ENCODE measurements around the gene VN1R5. TPM values are rescaled to one million over a fixed set of nuclear protein-coding genes. Genes with fewer than 3 reads are reported as not detected.
"Not testable (repeated sequence)": the region's sequence is repeated elsewhere in the genome, so short reads cannot be mapped to it uniquely, and the experiment has no call there.

VN1R5 gene
- total RNA-seq, 1 donor from 2014 or later = not detected

GRCh38 chr1:247288341-247288740, 32.5 kb downstream of the VN1R5 start:
- TF ChIP-seq CTCF (IDR thresholded peaks at IDR 0.05) = no peak
- Histone ChIP-seq H3K9me3 (no peaks in the 10 kb centered on the region), H3K27ac (no peak overlapping the region), H3K4me3 (no peak overlapping the region), H3K36me3 (no peaks in the 10 kb centered on the region), H3K4me1 (no peaks in the 10 kb centered on the region), H3K27me3 (no peaks in the 10 kb centered on the region)
- intact Hi-C loops (cut with DNase I) = no loop called here
- DNase-seq (no peak), ATAC-seq (no peak)

DNA sequence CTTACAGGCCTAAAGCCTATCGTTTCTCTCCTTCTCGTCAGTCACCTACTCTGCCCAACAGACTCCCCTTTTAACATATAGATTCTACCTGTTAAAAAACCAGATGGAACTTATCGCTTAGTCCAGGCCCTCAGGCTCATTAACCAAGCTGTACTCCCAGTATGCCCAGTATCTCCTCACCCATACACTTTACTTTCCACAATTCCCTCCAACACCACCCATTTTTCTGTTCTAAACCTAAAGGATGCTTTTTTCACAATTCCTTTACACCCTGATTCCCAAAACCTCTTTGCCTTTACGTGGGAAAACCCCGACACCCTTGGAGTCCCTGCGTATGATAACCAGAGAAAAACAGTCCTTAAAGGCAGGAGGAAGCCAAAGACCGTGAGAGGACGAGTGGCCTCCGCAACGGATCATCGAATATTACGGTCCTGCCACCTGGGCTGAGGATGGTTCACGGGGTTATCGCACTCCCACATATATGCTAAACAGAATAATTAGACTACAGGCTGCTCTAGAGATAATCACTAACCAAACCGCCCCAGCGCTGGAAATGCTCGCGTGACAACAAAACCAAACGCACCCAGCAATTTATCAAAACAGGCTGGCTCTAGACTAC, 33.5 kb downstream of the VN1R5 start:
- intact Hi-C loops (cut with DNase I); H3K4me1 ChIP-seq; DNase-seq; H3K9me3 ChIP-seq; H3K36me3 ChIP-seq; H3K27ac ChIP-seq; H3K27me3 ChIP-seq; ATAC-seq; H3K4me3 ChIP-seq: not testable (repeated sequence)

- DNase-seq = no peak
- intact Hi-C loops (cut with DNase I) = no loop called here
- no peak overlapping the region for H3K4me3 ChIP-seq
Observed at GRCh38 chr1:247290576-247290975, 34.7 kb downstream of the VN1R5 start.

GRCh38 chr1:247291161-247291560, 35.3 kb downstream of the VN1R5 start:
- no peak overlapping the region for H3K4me3 ChIP-seq
- intact Hi-C loops (cut with DNase I) = no loop called here
- no peaks in the 10 kb centered on the region for H3K27me3 ChIP-seq
- no peak for TF ChIP-seq CTCF (IDR thresholded peaks at IDR 0.05)
- H3K9me3 ChIP-seq = no peaks in the 10 kb centered on the region
- H3K36me3 ChIP-seq = no peaks in the 10 kb centered on the region
- DNase-seq (no peak), ATAC-seq (no peak)
- no peak overlapping the region for H3K27ac ChIP-seq
- H3K4me1 ChIP-seq = no peaks in the 10 kb centered on the region

More at GRCh38 chr1:247290576-247290975, 34.7 kb downstream of the VN1R5 start:
- Histone ChIP-seq H3K4me1 (no peaks in the 10 kb centered on the region), H3K9me3 (no peaks in the 10 kb centered on the region), H3K27ac (no peak overlapping the region), H3K27me3 (no peaks in the 10 kb centered on the region), H3K36me3 (no peaks in the 10 kb centered on the region)
- no peak for TF ChIP-seq CTCF (IDR thresholded peaks at IDR 0.05)
- ATAC-seq = no peak

DNA sequence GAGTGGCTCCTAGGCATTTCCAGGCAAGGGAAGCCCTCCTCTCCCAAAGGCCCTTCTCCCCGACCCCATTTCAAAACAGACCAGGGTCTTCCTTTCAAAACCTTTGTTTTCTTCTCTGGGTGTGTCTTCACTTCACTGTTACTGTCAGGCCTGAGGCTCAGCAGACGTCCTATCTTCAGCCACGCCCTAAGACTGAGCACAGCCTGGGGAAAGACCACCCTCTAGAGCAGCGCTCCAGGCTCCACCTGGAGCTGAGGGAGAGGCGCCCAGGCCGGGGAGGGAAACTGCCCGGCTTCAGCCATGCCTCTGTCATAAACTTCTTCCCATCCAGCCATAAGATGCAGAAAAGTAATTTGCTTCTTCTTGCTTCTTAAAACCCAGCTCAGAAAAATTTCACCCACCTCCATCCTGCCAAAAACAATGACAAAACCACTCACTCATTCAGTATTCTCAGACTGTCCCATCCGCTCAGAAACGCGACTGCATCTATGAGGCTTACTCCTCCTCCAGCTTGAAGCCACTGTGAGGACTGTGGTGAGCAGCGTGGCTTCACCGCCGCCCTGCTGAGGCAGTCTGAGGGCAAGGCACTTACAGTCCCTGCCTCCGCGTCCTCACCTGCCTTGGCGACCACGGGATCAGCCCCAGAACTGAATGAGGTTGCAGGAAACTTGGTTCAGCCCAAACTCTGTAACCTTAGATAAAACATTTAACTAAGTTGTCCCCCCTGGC, 36.1 kb downstream of the VN1R5 start:
- TF ChIP-seq CTCF (IDR thresholded peaks at IDR 0.05) = no peak
- DNase-seq = no peak
- Histone ChIP-seq H3K36me3 (no peaks in the 10 kb centered on the region), H3K4me3 (no peak overlapping the region), H3K4me1 (no peaks in the 10 kb centered on the region), H3K9me3 (no peaks in the 10 kb centered on the region), H3K27ac (no peak overlapping the region), H3K27me3 (no peaks in the 10 kb centered on the region)
- intact Hi-C loops (cut with DNase I) = no loop called here
- ATAC-seq = no peak

GRCh38 chr1:247293047-247293446, 37.2 kb downstream of the VN1R5 start:
- no peaks in the 10 kb centered on the region for H3K27me3 ChIP-seq
- no peak for TF ChIP-seq CTCF (IDR thresholded peaks at IDR 0.05)
- no peak overlapping the region for H3K27ac ChIP-seq
- intact Hi-C loops (cut with DNase I) = no loop called here
- H3K36me3 ChIP-seq = no peaks in the 10 kb centered on the region
- H3K9me3 ChIP-seq = no peaks in the 10 kb centered on the region
- ATAC-seq (no peak), DNase-seq (no peak)
- no peak overlapping the region for H3K4me3 ChIP-seq
- H3K4me1 ChIP-seq = no peaks in the 10 kb centered on the region
